ENCODE data around the gene TMEM82. TPM values are rescaled to one million over a fixed set of nuclear protein-coding genes. Genes with fewer than 3 reads are reported as not detected.

TMEM82 gene
- polyA plus RNA-seq, 1 donor from 2014 or later: not detected

- H3K27ac ChIP-seq (ENCODE audit: low read length): no peak overlapping the region
- H2AFZ ChIP-seq (ENCODE audit: low read depth, low read length): no peak overlapping the region
- H3K4me2 ChIP-seq (ENCODE audit: low read length): no peak overlapping the region
- no peak for TF ChIP-seq EP300 (conservative IDR thresholded peaks at IDR 0.05; ENCODE audit: poor library complexity, severe bottlenecking)
- no peak for TF ChIP-seq RAD21 (conservative IDR thresholded peaks at IDR 0.05)
- H3K9ac ChIP-seq (ENCODE audit: low read length): no peak overlapping the region
- H3K27me3 ChIP-seq (ENCODE audit: insufficient read depth, low read depth, low read length): no peaks in the 10 kb centered on the region
- no peak overlapping the region for H3K4me3 ChIP-seq (ENCODE audit: low read length)
- H3K36me3 ChIP-seq (ENCODE audit: insufficient read depth, low read length): no peaks in the 10 kb centered on the region
- H3K9me3 ChIP-seq (ENCODE audit: low read length): no peaks in the 10 kb centered on the region
- H3K79me2 ChIP-seq (replicated peaks; ENCODE audit: insufficient read depth, low read length): no peaks in the 10 kb centered on the region
- H3F3A ChIP-seq (ENCODE audit: insufficient read depth, low read length, poor library complexity, severe bottlenecking): no peaks in the 10 kb centered on the region
- H4K20me1 ChIP-seq (ENCODE audit: insufficient read depth): no peaks in the 10 kb centered on the region
- no peaks in the 10 kb centered on the region for H3K9me2 ChIP-seq (ENCODE audit: insufficient read depth, low read length)
Measured at GRCh38 chr1:15728937-15729657, 13.2 kb upstream of the TMEM82 start.

- H3F3A ChIP-seq (ENCODE audit: insufficient read depth, low read length, poor library complexity, severe bottlenecking): no peaks in the 10 kb centered on the region
Measured at GRCh38 chr1:15730423-15730822, 11.9 kb upstream of the TMEM82 start.

More at GRCh38 chr1:15730423-15730822, 11.9 kb upstream of the TMEM82 start:
- TF ChIP-seq SMC3 (conservative IDR thresholded peaks at IDR 0.05; ENCODE audit: poor library complexity) (no peak), TAF1 (IDR thresholded peaks at IDR 0.05; ENCODE audit: low read depth) (no peak), EZH2 (IDR thresholded peaks at IDR 0.05; ENCODE audit: borderline replicate concordance, insufficient read depth, low read length, poor library complexity, severe bottlenecking) (no peak), CTCF (IDR thresholded peaks at IDR 0.05; ENCODE audit: poor library complexity, severe bottlenecking) (no peak), MXI1 (conservative IDR thresholded peaks at IDR 0.05; ENCODE audit: poor library complexity, severe bottlenecking) (no peak), EP300 (conservative IDR thresholded peaks at IDR 0.05; ENCODE audit: poor library complexity, severe bottlenecking) (no peak), REST (IDR thresholded peaks at IDR 0.05; ENCODE audit: borderline replicate concordance) (no peak), POLR2AphosphoS5 (IDR thresholded peaks at IDR 0.05) (no peak), RAD21 (conservative IDR thresholded peaks at IDR 0.05) (no peak)
- no peak overlapping the region for H3K27ac ChIP-seq (ENCODE audit: low read length)
- H2AFZ ChIP-seq (ENCODE audit: low read depth, low read length): no peak overlapping the region
- no peaks in the 10 kb centered on the region for H3K36me3 ChIP-seq (ENCODE audit: insufficient read depth, low read length)
- no peaks in the 10 kb centered on the region for H4K20me1 ChIP-seq (ENCODE audit: insufficient read depth)
- H3K4me2 ChIP-seq (ENCODE audit: low read length): no peak overlapping the region
- no peak overlapping the region for H3K9ac ChIP-seq (ENCODE audit: low read length)
- H3K4me3 ChIP-seq (ENCODE audit: low read length): no peak overlapping the region
- H3K27me3 ChIP-seq (ENCODE audit: insufficient read depth, low read depth, low read length): no peaks in the 10 kb centered on the region
- no peaks in the 10 kb centered on the region for H3K9me3 ChIP-seq (ENCODE audit: low read length)
- H3K9me2 ChIP-seq (ENCODE audit: insufficient read depth, low read length): no peaks in the 10 kb centered on the region
- no peaks in the 10 kb centered on the region for H3K79me2 ChIP-seq (replicated peaks; ENCODE audit: insufficient read depth, low read length)
